Hepatic stellate cell (primary cell): ENCODE results near the gene NQO2.

Experiments
- DNase-seq: peaks from one replicate; pipeline ENCODE4 v3.0.0; 2011; ENCODE audit warnings: low spot score

Gene NQO2

GRCh38 chr6:2999618-3000557, at the start of gene NQO2:
TSS of gene NQO2 (plus strand) at chr6:2999894. CDS start at chr6:3006553, 6,659 bp downstream.
- peak; percentile 93 for DNase-seq

- DNase-seq = no peak
These were observed 49.0 kb upstream of the NQO2 start for GRCh38 chr6:2950713-2951112.

GRCh38 chr6:2951728-2952127, 48.0 kb upstream of the NQO2 start:
- no peak for DNase-seq

GRCh38 chr6:2952557-2953095, 47.1 kb upstream of the NQO2 start:
- DNase-seq = peak; percentile 92

- no peak for DNase-seq
These were observed 46.6 kb upstream of the NQO2 start for GRCh38 chr6:2953098-2953497.

GRCh38 chr6:2956930-2957685, 42.6 kb upstream of the NQO2 start:
- no peak for DNase-seq

- no peak for DNase-seq
These were observed 41.9 kb upstream of the NQO2 start for GRCh38 chr6:2957696-2958330.

GRCh38 chr6:2958331-2958711, 41.4 kb upstream of the NQO2 start:
- DNase-seq = no peak

- no peak for DNase-seq
These were observed 40.9 kb upstream of the NQO2 start for GRCh38 chr6:2958776-2959175.

- DNase-seq = peak; percentile 92
These were observed 39.6 kb upstream of the NQO2 start for GRCh38 chr6:2959909-2960719.

GRCh38 chr6:2960935-2961334, 38.8 kb upstream of the NQO2 start:
- no peak for DNase-seq

GRCh38 chr6:2961506-2961905, 38.2 kb upstream of the NQO2 start:
- DNase-seq = no peak

- no peak for DNase-seq
These were observed 37.7 kb upstream of the NQO2 start for GRCh38 chr6:2962004-2962403.

- no peak for DNase-seq
These were observed 37.1 kb upstream of the NQO2 start for GRCh38 chr6:2962636-2963035.

GRCh38 chr6:2963756-2964155, 35.9 kb upstream of the NQO2 start:
- no peak for DNase-seq

GRCh38 chr6:2964793-2965505, 34.7 kb upstream of the NQO2 start:
- no peak for DNase-seq

- DNase-seq = no peak
These were observed 33.3 kb upstream of the NQO2 start for GRCh38 chr6:2966347-2966746.

GRCh38 chr6:2967936-2968335, 31.8 kb upstream of the NQO2 start:
- no peak for DNase-seq

- no peak for DNase-seq
These were observed 31.0 kb upstream of the NQO2 start for GRCh38 chr6:2968600-2969135.

GRCh38 chr6:2969549-2969948, 30.1 kb upstream of the NQO2 start:
- DNase-seq = no peak
